Measurements from ENCODE around the gene NOTUM.
"Not testable (repeated sequence)": the region's sequence is repeated elsewhere in the genome, so short reads cannot be mapped to it uniquely, and the experiment has no call there.

Gene NOTUM

DNA sequence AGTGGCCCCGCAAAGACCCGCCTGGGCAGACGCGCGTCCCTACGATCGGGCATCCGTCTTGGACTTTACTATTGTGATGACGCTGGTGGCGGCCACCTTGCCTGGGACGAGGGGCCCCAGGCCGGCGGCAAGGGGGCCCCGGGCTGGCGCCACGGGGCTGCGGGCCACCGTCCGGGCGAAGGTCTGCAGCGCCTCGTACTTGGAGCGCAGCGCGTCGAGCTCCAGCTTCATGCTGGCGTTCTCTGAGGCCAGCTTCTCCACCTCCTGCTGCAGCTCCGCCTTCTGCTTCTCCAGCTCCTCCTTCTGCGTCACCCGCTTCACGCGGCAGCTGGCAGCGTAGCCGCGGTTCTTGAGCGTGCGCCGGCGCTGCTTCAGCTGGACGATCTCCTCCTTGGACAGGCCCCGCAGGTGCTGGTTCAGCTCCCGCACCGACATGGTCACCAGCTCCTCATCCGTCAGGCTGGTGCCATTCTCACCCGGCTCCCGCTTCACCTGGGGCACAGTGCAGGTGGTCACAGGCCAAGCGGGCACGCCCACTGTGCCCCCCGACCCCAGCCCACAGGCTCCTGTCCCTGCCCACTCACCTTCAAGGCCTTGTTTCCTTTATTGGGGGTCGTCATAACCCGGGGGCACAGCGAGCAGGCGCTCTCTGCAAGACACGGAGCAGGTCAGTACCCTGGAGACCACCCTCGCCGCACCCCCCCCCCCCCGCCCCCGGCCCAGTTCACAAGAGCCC is 38.3 kb downstream of the NOTUM start:
- no peak for DNase-seq

- no peak for DNase-seq
These were observed 38.9 kb downstream of the NOTUM start for GRCh38 chr17:81921996-81922565.

- DNase-seq, result no peak
These were observed 39.5 kb downstream of the NOTUM start for GRCh38 chr17:81921537-81921862.

- DNase-seq, result no peak
These were observed 40.1 kb downstream of the NOTUM start for GRCh38 chr17:81920612-81921536.

DNA sequence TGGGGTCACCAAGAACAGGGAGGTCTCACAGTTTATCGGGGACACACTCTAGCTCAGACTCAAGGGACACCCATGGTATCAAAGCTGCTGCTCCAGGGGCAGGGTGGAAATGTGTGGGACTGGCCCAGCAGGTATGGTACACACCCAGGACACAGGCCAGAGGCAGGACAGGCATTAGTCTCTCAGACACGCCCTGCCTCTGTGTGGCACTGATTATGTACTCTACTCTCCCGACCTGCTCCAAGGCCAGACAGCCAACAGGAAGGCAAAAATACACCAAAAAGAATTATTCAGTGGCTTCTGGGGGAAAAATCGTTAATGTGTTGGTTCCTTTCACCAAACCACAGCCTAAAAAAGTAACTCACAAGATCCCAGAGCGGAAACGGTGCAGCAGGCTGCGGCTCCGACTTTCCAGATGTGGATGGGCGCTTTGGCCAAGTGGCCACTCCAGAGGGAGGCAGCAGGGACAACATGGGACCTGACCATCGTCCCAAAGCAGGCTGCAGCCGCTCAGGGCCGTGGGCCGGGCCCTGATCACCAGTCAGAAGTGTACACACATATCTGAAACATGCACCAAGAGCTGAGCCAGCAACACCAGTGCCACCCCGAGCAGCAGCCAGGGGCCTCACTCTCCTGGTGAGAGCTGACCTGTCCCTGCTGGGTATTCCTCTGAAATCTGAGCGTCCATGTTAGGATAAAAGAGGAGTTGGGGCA is 42.0 kb downstream of the NOTUM start:
- no peak for DNase-seq

DNA sequence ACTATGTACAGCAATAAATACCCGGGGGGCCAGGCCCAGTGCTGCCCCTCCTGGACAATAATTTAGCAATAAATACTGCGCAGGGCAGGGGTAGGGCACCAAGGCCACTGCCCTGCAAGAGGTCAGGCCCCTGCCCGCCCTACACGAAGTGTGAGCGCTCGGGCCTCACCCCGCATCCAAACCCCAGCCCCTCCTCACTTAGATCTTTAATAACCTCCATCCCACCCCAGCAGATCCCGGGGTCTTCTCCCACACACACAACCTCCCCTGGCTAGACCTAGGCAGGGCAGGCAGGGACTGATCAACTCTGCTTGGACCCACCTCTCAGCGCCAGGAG is 42.7 kb downstream of the NOTUM start:
- DNase-seq, result not testable (repeated sequence)

- DNase-seq, result peak; percentile 25
These were observed 43.2 kb downstream of the NOTUM start, which contains the start of gene SIRT7 for GRCh38 chr17:81917565-81918332. Gene SIRT7 (minus strand): TSS chr17:81918176. CDS start chr17:81918131, 45 bp downstream.

GRCh38 chr17:81916234-81917001 is 44.6 kb downstream of the NOTUM start:
- DNase-seq, result no peak

- no peak for DNase-seq
These were observed 45.7 kb downstream of the NOTUM start for GRCh38 chr17:81915331-81915730.

GRCh38 chr17:81914103-81914850 is 46.7 kb downstream of the NOTUM start:
- DNase-seq, result no peak

- no peak for DNase-seq
These were observed 47.4 kb downstream of the NOTUM start for GRCh38 chr17:81913394-81914102.

DNA sequence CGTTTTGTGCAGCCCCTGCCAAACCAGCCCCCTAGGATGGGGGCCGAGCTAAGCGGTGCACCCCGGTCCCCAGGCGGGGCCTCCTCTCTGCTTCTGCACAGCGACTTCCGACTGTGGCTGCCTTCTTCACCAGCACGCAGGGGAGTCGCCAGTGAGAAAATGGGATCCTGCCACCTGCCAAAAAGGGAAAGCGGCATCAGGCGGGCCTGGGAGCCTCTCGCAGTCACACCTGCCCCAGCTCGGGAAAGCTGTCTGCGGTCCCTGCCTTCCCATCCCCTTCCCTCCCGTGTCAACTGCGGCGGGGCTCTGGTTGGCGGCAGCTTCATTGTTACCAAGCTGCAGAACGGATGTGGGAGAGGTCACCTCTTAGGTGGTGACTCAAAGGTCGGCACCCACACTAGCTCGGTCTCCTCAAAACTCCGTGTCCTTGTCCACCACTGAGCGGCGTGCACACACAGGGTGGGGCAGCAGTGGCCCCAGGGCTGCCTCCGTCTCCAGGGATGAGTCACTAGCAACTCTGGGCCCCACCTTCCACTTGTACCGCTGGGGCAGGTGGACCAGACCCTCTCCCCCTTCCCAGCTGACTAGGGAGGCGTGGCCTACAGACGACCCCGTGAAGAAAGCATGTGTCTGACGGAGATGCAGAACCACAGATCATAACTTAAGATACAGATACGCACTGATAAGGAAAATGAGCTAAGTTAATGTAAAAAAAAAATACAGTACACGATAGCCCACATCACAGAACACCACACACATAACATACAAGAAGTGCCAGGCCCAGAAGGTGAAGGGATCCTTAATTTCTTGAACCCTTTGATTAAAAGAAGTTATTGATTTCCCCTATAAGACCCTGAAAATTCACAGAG is 48.3 kb downstream of the NOTUM start:
- no peak for DNase-seq

DNA sequence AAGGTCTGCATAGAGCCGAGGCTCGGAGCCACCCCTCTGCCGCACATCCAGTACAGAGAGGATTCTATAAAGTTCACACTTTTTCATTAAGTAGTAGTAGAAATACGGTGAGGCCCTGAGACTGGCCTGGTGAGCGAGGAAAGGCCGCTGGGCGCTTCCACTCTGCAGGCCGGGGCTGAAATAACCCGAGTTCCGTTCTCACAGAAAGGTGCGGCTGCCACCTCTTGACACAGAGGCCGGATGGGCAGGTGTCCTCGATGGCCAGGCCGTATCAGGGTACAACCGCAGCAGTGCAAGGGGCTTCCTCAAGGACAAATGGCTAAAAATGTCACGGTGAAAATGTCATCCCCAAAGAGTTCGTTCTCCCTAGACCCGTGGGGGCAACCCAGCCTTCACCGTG is 49.0 kb downstream of the NOTUM start:
- no peak for DNase-seq

DNA sequence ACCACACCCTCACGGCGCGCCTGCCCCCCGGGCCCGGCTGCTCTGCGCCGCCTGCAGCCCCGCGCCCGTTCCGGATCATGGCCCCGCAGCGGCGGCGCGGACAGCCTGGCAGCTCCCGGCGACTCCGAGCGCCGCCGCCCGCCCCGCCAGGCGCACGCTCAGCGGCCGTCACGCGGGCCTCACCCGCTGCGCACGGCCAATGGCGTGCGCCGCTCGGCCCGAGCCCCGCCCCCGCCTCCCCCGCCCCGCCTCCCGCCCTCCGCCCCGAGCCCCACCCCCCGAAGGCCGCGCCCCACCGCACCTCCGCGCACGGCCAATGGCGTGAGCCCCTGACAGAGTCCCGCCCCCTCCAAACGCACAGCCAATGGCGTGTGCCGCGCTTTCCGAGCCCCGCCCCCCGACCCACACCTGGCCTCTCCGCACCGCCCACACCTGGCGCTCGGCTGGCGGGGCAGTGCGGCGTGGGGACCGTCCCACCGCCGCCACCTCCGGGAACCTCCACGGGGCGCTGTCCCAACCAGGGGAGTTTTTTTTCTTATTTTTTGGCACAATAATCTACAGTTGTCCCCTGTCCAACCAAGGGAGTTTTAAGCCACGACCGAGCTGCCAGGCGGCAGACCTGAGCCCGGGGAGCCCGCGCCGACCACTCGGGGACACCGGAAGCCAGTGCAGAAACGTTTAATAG is 49.6 kb downstream of the NOTUM start, which contains the start of gene PCYT2:
Gene PCYT2 (minus strand): TSS at position 123 of the 685 bp plus-strand sequence. CDS start 44 bp downstream, at position 79.
- peak; percentile 61 for DNase-seq

DNA sequence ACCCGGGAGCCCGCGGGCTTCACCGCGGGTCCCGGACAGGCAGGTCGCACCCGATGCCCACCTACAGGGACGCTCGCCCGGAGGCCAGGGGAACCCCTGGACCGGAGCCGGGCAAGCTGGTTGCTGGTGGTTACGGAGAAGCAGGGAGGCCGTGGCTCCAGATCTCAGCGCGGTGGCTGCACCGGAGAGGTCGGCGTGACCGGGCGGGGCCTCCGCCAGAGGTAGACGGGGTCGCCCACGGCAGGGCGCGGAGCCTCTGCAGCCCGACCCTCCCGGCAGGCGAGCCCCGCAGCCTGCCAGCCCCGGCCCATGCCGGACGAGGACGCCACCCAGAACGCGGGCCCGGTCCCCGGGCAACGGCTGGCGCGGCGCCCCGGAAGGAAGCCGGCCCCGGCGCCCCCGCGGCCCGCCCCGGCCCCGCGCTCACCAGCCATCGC is 50.1 kb downstream of the NOTUM start:
- DNase-seq, result no peak

- no peak for DNase-seq
These were observed 50.8 kb downstream of the NOTUM start for GRCh38 chr17:81909966-81910839.

- no peak for DNase-seq
These were observed 51.8 kb downstream of the NOTUM start for GRCh38 chr17:81909231-81909630.

Data from NCI-H1417 treated with DMSO at 0.1 percent for 48 hours (cell line).